MV-4-11 (cell line): Measurements from ENCODE around the gene C10orf53.
A peak's percentile ranks its signal among the peaks of the same experiment; 100 is the strongest.
"Not testable (repeated sequence)": the region's sequence is repeated elsewhere in the genome, so short reads cannot be mapped to it uniquely, and the experiment has no call there.

ENCODE experiments used
- DNase-seq: peaks from one replicate; lab custom pipeline; 2025; lab: John Stamatoyannopoulos, UW

C10orf53 gene

DNA sequence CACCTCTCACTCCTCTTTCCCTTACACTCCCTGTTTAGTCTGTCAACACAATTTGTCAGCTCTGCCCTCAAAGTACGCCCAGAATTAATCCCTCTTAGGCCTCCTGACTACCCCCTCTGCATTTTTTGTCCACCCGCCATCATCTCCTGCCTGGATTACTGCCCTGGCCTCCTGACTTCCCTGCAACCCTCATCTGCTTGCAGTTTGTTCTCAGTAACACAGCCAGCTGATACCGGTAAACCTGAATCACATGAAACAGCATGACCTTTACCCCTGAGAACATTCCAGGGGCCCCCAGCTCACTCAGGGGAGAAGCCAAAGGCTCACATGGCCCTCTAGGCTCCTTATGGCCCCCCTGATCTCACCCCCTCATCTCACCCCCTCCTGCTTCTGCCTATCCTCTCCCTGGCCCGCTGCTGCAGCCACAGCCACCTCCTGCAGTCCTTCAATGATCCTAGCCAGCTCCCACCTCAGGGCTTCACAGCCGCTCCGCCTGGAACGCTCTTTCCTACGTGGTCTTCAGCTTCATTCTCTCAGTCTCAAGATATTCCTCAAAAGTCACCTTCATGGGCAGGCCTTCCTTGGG is 8.9 kb downstream of the C10orf53 start:
- DNase-seq, result no peak

- no peak for DNase-seq
Observed at GRCh38 chr10:49688920-49689319, 9.5 kb downstream of the C10orf53 start.

DNA sequence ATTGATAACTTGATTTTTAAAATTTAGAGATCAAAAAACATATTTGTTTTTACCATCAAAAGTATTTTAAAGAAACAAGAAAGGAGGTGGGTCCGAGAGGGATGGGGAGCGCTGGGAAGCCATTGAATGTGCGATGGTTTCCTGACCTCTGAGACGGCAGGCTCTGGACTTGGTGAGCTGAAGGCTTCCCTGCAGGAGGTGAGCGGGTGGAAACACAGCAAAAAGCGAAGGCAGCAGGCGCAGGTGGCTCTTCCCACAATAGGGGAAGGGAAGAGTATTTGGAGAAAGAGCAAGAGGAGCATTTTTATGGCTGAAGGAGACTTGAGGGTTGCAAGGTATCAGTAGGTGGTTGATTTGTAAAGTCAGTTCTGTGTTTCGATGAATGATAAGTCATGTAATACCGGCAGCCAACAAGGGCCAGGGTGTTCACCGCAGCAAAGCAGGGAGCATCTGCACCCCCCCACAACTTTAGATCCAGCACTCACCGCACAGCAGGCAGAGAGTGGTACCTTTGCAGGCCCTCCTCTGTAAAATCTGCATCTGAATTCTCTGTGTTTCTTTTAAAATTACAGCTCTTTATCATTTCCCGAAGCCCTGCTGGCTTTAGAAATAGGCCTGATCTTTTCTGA is 10.5 kb downstream of the C10orf53 start:
- no peak for DNase-seq

DNA sequence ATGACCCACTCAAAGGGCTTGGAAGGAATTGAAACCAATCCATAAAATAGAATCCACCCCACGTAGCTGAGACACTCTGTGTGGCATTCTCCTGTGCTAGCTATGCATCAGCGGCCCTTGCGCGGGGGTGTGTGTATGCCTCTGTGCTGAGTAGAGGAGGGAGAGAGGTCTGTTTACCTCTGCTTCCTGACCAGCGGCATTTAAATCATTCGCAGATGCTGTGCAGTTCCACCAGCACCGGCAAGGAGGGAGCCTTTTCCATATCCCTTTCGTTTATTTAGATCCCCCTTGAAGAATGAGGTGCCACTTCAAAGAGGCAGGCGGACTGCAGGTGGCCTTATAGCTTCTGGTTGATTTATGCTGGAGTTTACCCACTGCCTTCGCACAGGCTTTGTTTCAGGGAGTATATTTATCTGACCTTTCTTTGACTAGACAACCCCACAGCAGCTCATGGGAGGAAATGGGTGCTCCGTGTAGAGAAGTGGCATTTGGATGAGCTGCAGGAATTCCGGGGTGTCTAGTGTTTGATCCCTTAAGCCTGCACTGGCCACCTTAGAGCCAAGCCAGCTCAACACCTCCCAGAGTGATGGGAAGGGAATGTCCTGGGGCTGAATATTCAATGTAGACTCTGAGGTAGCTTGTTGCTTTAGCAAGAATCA is 11.4 kb downstream of the C10orf53 start:
- no peak for DNase-seq

DNA sequence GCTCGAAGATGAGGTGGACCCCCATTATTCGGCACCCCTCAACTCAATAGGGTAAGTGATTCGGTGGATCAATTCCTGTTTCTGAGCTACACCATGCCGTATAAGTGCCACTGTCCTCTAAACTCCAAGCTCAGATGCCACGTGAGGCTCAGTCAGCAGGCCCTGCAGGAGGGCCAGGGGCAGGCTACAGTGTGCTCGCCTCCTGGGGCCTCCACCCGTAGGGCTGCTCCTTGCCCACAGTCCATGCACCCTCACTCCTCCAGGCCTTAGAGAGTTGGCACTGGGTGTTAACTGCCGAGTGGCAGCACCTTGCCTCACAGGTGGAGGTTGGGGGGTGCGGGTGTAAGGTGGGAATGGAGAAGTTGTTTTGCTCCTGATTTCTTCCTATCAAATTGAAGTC is 12.1 kb downstream of the C10orf53 start:
- no peak for DNase-seq

GRCh38 chr10:49694466-49694865 is 15.0 kb downstream of the C10orf53 start:
- no peak for DNase-seq

- no peak for DNase-seq
Observed at GRCh38 chr10:49696311-49696710, 16.9 kb downstream of the C10orf53 start.

- DNase-seq, result no peak
Observed at GRCh38 chr10:49698679-49699078, 19.2 kb downstream of the C10orf53 start.

GRCh38 chr10:49700211-49700610 is 20.8 kb downstream of the C10orf53 start:
- DNase-seq, result no peak

DNA sequence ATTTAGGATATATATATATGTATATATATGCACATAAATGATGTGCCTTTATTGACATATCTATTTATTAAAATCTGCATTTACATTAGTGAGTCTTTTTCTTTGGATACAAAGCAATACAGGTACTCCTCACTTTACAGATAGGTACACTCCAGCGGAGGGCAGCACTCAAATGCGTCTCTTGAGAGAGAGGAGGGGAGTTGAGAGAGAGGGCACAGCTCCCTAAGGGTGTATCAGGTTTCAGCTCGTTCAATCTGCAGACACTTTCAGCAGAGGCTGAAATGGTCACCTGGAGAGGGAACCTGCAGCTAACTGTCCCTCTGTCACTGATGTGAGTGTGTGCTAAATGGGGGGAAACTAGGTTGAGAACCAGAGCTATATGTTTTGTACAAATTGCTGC is 21.5 kb downstream of the C10orf53 start:
- no peak for DNase-seq

DNA sequence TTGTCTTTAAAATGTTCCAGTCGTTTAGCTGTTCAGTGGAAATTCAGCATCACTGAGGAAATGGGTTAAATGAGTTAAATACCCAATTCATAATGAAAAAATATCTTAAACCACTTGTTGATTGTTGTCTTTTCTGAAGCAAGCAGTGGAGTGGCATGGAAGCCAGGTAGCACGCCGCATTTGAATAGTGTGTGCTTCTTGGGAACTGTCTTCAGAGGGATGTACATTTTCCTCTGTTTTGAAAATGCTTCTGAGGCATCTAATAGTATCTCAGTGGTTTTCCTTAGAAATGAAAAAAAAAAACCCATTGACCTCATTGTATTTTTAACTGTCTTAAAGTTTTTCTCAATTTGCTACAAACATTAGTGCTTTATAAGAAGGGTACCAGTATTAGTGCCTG is 28.1 kb downstream of the C10orf53 start:
- no peak for DNase-seq

DNA sequence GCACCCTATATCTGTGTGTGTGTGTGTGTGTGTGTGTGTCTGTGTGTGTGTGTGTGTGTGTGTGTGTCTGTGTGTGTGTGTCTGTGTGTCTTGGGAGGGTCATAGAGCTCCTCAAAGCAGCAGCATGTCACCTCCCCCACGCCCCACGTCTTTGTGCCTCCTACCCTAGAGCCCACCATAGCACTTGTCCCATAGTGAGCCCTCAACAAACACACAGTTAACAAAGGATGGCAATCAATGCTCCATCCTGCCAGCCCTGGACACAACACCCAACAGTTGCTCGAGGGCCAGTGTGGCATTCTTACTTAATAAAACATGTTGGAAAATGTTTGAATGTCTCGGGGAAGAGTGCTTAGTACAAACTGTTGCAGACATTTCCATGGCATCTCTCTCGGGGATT is 30.5 kb downstream of the C10orf53 start:
- no peak for DNase-seq

DNA sequence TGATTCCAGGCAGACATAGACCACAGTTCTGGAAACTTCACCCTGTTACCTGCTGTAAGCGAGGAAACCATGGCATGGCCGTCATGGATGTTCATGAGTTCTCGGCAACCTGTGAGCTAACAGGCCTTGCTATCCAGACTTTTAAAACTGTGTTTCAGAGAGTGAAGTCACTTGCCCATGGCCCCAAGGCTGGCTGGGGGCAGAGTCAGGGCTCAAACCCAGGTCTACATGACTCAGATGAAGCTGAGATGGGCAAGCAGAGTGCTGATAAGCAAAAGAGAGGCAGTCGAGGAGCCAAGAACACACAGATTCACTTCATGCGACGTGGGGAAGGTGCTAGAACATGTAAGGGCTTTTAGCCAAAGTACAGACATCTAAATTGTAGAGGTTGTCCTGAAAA is 31.5 kb downstream of the C10orf53 start:
- no peak for DNase-seq

DNA sequence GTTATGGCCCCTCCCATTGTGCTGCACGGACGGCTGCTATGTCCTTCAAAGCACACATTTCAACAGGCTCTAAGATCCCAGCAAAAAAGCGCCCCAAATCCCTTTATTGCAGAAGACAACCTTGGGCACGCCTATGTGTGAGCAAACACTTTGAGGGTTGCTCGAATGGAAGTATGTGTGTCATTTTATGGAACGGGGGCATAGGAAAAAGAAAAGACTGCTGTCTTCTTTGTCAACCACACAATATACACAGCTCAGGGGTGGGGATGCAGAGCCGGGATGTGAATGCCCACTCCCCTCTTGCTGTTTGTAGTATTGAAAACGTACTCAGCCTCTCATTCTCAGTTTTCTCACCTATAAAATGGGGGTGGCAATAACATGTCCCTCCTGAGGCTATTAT is 32.0 kb downstream of the C10orf53 start:
- DNase-seq, result no peak

- no peak for DNase-seq
Observed at GRCh38 chr10:49713266-49713665, 33.8 kb downstream of the C10orf53 start.

GRCh38 chr10:49715157-49715556 is 35.7 kb downstream of the C10orf53 start:
- DNase-seq, result not testable (repeated sequence)

- peak; percentile 19 for DNase-seq
Observed at GRCh38 chr10:49726593-49726992, 47.1 kb downstream of the C10orf53 start.

DNA sequence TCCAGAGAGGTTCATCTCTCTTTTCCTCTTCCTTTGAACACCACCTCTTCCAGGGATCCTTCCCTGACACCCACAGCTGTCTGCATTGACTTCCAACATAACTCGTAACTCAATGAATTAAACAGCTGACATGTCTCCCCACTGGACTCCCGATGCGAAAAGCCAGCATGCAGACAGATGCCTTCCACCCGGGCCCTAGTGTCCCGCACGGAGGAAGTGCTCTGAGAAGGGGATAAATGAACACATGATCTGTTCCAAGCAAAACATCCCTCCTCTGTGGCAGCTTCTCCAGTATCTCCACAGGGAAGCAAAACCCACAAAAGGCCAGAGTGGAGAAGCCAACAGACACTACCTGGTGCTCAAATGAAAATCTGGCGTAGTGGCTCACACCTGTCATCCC is 54.4 kb downstream of the C10orf53 start:
- no peak for DNase-seq

- no peak for DNase-seq
Observed at GRCh38 chr10:49734676-49735075, 55.2 kb downstream of the C10orf53 start.

DNA sequence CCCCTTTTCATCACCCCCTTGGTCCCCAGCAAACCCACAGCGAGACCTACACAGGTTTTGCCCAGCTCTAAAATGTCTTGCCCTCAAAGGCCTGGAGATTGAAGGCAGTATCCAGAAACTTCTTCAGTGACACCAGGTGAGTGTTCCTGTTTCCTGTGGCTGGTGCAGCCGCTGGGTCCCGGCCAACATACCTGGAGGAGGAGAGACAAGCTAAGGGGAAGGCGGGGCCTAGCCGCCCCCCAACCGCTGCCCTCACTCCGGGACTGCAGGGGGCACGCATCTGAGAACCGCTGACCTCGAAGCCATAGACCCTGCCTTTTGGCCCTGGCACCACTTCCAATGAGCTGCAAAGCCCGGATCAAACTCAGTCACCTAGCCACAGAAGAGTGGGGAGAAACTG is 55.7 kb downstream of the C10orf53 start:
- no peak for DNase-seq

DNA sequence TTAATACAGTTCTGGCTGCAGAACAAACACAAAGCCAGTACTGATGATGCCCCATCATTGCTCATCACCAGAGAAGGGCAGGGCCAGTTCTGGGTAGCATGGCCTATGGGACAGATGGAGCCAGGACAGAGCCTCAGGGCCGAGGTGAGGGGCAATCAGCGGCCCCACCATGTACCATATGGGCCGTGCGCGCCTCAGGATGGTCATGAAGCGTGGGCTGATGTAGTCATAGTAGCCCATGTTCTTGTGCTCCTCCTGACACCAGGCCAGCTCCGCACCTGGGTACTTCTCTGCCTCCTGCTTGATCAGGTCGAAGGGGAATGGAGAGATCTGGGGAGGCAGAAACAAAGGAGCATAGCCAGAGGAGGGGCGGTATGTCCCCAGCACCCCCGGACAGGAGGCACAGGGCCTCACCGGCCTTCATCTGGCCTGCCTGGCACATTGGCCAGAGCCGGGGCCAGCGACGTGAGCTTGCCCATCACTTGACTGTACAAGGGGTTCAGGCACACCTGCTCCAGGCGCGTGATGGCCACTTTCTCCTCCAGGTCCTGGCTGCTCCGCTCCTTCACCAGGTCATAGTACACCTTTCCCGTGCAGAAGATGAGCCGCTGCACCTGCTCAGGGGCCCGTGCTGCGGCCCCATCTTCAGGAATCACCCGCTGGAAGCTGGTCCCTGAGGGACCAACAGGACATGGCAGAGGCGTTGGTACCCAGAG is 56.6 kb downstream of the C10orf53 start:
- DNase-seq, result no peak

GRCh38 chr10:49736564-49737113 is 57.2 kb downstream of the C10orf53 start:
- DNase-seq, result no peak
